K562 (cell line): ENCODE data around the gene ARSI. TPM values are rescaled to one million over a fixed set of nuclear protein-coding genes. Genes with fewer than 3 reads are reported as not detected.

Source experiments
- ATAC-seq: fragments of 200-7000 bp; cut with Tn5 transposase; 3 replicates; pipeline ENCODE4 v1.9.1; 2020; ENCODE audit warnings: moderate library complexity
- BruUV-seq: library from RNA; stranded (reverse); fragments of 400-500 nt; replicated peaks from 2 replicates; lab custom pipeline; 2021; lab: Mats Ljungman, UMichigan
- CTCF ChIA-PET: fragments of 300-600 bp; formaldehyde crosslinking; extraction: SDS; loops from one replicate; lab custom pipeline; 2021; ENCODE audit warnings: low intra/inter-chr PET ratio; lab: Yijun Ruan, JAX
- POLR2A ChIA-PET: fragments of 300-600, 350-650 bp; sonication (Branson Sonifier 250); formaldehyde crosslinking; extraction: SDS; loops from one replicate; lab custom pipeline; 2021; ENCODE audit warnings: antibody characterized with exemption, inconsistent platforms; lab: Yijun Ruan, JAX
- DNase-seq, 4 experiments: peaks; one replicate each; pipeline versions ENCODE4 v3.0.0 to v3.0.0-alpha.2; 2011 to 2018; ENCODE audit warnings: low spot score in 3 of 4, mixed read lengths in 3 of 4; ENCODE audit errors: extremely low read depth in 1 of 4
- FAIRE-seq: peaks from 2 replicates; lab custom pipeline; 2011; peaks lifted over from hg19 to GRCh38; lab: Jason Lieb, UNC
- H2AFZ ChIP-seq: 2 replicates; pipeline ENCODE4 v1.6.0; 2011; ENCODE audit warnings: low read depth, low read length, control low read depth, inconsistent platforms
- H3K27ac ChIP-seq: fragments of 200-600 bp; 3 replicates; pipeline ENCODE4 v1.8.0; 2011; ENCODE audit warnings: low read depth, mild to moderate bottlenecking, control low read depth, inconsistent platforms, low read length, moderate library complexity, mixed read lengths; ENCODE audit errors: extremely low read depth
- H3K27me3 ChIP-seq, 2 experiments: fragments of 300-600 bp in 1 of 2; 2 replicates in 1 of 2; 3 replicates in 1 of 2; pipeline versions ENCODE4 v1.6.0 to v1.8.0; 2011; ENCODE audit warnings: inconsistent platforms in 2 of 2, low read length in 2 of 2, mild to moderate bottlenecking in 1 of 2, mixed read lengths in 1 of 2, moderate library complexity in 1 of 2; ENCODE audit not compliant: control insufficient read depth in 2 of 2, insufficient read depth in 2 of 2
- H3K36me3 ChIP-seq: fragments of 300-600 bp; 3 replicates; pipeline ENCODE4 v1.8.0; 2011; ENCODE audit warnings: mild to moderate bottlenecking, low read length, inconsistent platforms; ENCODE audit not compliant: control insufficient read depth, insufficient read depth
- H3K4me1 ChIP-seq, 2 experiments: fragments of 200-600 bp in 1 of 2; replicated peaks in 1 of 2; 2 replicates in 1 of 2; 3 replicates in 1 of 2; pipeline versions ENCODE4 v1.5.1 to v1.8.0; 2011; ENCODE audit warnings: inconsistent platforms in 2 of 2, low read length in 2 of 2, mild to moderate bottlenecking in 1 of 2, mixed read lengths in 1 of 2, moderate library complexity in 1 of 2; ENCODE audit not compliant: control insufficient read depth in 2 of 2, insufficient read depth in 2 of 2
- H3K4me2 ChIP-seq: 2 replicates; pipeline ENCODE4 v1.6.1; 2011; ENCODE audit warnings: low read length, control low read depth, inconsistent platforms, mixed read lengths; ENCODE audit not compliant: insufficient read depth
- H3K4me3 ChIP-seq: fragments of 200-600 bp; sonication (generic), shearing (Covaris generic); 2 replicates; pipeline ENCODE4 v1.5.1; 2016; ENCODE audit warnings: control low read depth, inconsistent platforms
- H3K79me2 ChIP-seq: fragments of 200-600 bp; 3 replicates; pipeline ENCODE4 v1.8.0; 2011; ENCODE audit warnings: low read length, inconsistent platforms; ENCODE audit not compliant: control insufficient read depth, insufficient read depth
- H3K9ac ChIP-seq, 2 experiments: 2 replicates each; pipeline versions ENCODE4 v1.6.0 to v1.6.1; 2011; ENCODE audit warnings: low read depth in 2 of 2, low read length in 2 of 2, control low read depth in 1 of 2, inconsistent platforms in 1 of 2, mild to moderate bottlenecking in 1 of 2, mixed read lengths in 1 of 2; ENCODE audit not compliant: insufficient read depth in 1 of 2
- H3K9me1 ChIP-seq: one replicate; pipeline ENCODE4 v1.6.0; 2011; ENCODE audit warnings: inconsistent platforms, mild to moderate bottlenecking, low read length, moderate library complexity; ENCODE audit not compliant: control insufficient read depth, insufficient read depth
- H3K9me3 ChIP-seq: replicated peaks from 2 replicates; pipeline ENCODE4 v1.5.1; 2011; ENCODE audit warnings: low read depth, low read length, inconsistent platforms; ENCODE audit not compliant: control insufficient read depth, insufficient read depth
- H4K20me1 ChIP-seq: replicated peaks from 2 replicates; pipeline ENCODE4 v1.6.1; 2011; ENCODE audit warnings: low read length, inconsistent platforms, mixed read lengths; ENCODE audit not compliant: control insufficient read depth, insufficient read depth
- BCOR ChIP-seq: fragments of 450-650 bp; IDR thresholded peaks from 2 replicates; pipeline ENCODE4 v1.6.1; 2016
- LCOR ChIP-seq: sonication (generic); formaldehyde crosslinking; IDR thresholded peaks from 2 replicates; pipeline ENCODE4 v1.8.0; 2022; ENCODE audit warnings: mild to moderate bottlenecking, missing genetic modification reagents
- MAFG ChIP-seq: fragments of 450-650 bp; conservative IDR thresholded peaks from 2 replicates; pipeline ENCODE4 v1.6.1; 2016; ENCODE audit warnings: missing genetic modification characterization, missing compliant biosample characterization
- MTA1 ChIP-seq: fragments of 450-650 bp; IDR thresholded peaks from 2 replicates; pipeline ENCODE4 v1.6.1; 2017; ENCODE audit warnings: borderline replicate concordance
- RBM25 ChIP-seq: fragments of 200-400 bp; formaldehyde crosslinking; IDR thresholded peaks from 2 replicates; pipeline ENCODE4 v1.6.1; 2018; ENCODE audit warnings: low read length, low read depth, moderate library complexity; ENCODE audit not compliant: severe bottlenecking
- SMARCA5 ChIP-seq: fragments of 450-650 bp; IDR thresholded peaks from 2 replicates; pipeline ENCODE4 v1.6.1; 2016
- ZFP36 ChIP-seq: fragments of 150-350 bp; IDR thresholded peaks from 2 replicates; pipeline ENCODE4 v1.6.1; 2018; ENCODE audit warnings: low read length, low read depth; ENCODE audit not compliant: partially characterized antibody
- ZNF24 ChIP-seq: fragments of 450-650 bp; IDR thresholded peaks from 2 replicates; pipeline ENCODE4 v1.6.1; 2016
- ZNF3 ChIP-seq: fragments of 250-450 bp; sonication (Bioruptor Pico); IDR thresholded peaks from 2 replicates; pipeline ENCODE4 v1.5.0; 2021; ENCODE audit warnings: mild to moderate bottlenecking, moderate library complexity
- WGBS: fragments of 100-300 bp; shearing (Covaris generic); methylation state at CpG from one replicate; pipeline ENCODE4 v1.1.6; 2016; ENCODE audit warnings: low coverage, mixed read lengths; ENCODE audit not compliant: insufficient coverage; ENCODE audit errors: missing lambda C conversion rate; 5-methylcytosine and 5-hydroxymethylcytosine counted together
- in situ Hi-C: fragments of 300-500 bp; cut with MboI; formaldehyde crosslinking; loops from 4 replicates; pipeline ENCODE4 v1.15.0; 2018; ENCODE audit warnings: inconsistent platforms, mixed read lengths
- intact Hi-C: fragments of 100-400 bp; cut with micrococcal nuclease; formaldehyde crosslinking; loops from 2 replicates; pipeline ENCODE4 v1.14.2; 2022
- polyA plus RNA-seq, 8 experiments: library from polyadenylated mRNA; depleted of rRNA in 4 of 8; stranded (reverse) in 5 of 8; unstranded in 3 of 8; fragments of >200 nt; fragmentation: Nextera tagmentation in 2 of 8; fragmentation: Illumina TruSeq in 1 of 8; extraction: Ambion mirVana in 2 of 8; extraction: Trizol in 1 of 8; gene quantifications; 2 replicates each; pipeline versions ENCODE4 v1.2.1 to v1.2.3, GENCODE V29; 2011 to 2014; ENCODE audit warnings: inconsistent platforms in 1 of 8, missing spikeins in 1 of 8
- total RNA-seq, 7 experiments: library from RNA; depleted of rRNA in 6 of 7; stranded (reverse); fragments of >200 nt in 6 of 7; fragmentation: Illumina TruSeq in 2 of 7; extraction: Trizol in 2 of 7; gene quantifications; 2 replicates each; pipeline versions ENCODE4 v1.2.1 to v1.2.3, GENCODE V29; 2011 to 2021; ENCODE audit warnings: low replicate concordance in 1 of 7

Gene ARSI
- total and polyA plus RNA-seq, 9 of the 15 experiments (the other 6 are each of a cell fraction or from before 2014, with no cell fraction given) = 0.04 to 0.07 TPM; not detected in 7

DNA sequence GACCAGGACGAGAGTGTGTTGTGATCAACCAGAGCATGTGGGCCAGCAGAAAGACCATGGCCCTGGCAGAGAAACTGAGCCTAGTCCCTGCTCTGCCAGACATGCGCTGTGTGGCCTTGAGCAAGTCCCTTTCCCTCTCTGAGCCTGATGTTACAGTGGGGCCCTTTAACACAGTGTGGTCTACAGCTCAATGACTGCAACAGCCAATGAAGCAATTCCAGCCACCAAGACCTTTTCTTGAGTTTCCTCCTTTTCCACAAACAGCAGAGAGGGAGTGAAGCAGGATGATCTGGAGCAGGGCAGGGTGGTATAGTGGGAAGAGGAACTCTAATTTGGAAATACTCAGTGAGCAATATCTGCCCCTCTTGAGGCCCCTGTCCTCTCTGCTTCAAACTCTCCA is 25.8 kb upstream of the ARSI start:
- in situ Hi-C loops = no loop called here
- TF ChIP-seq BCOR (peak; percentile 72), RBM25 (peak; percentile 63), ZNF3 (CRISPR knock-in tag) (no peak), ZFP36 (peak; percentile 77), LCOR (CRISPR knock-in tag) (no peak), SMARCA5 (peak; percentile 56; the same call in 1 of the 2 replicates)
- no peak overlapping the region for H3K4me3 ChIP-seq
- H3K27me3 ChIP-seq = peaks cover 2 to 25% of the 10 kb centered on the region in 2 experiments; a peak in 2 of 5 replicates
- H3K4me1 ChIP-seq = peaks cover 0 to 9% of the 10 kb centered on the region in 2 experiments; a peak in 3 of 5 replicates
- no TSS peak for BruUV-seq
- H3K36me3 ChIP-seq = no peaks in the 10 kb centered on the region
- no peaks in the 10 kb centered on the region for H3K9me3 ChIP-seq
- no peaks in the 10 kb centered on the region for H3K79me2 ChIP-seq
- intact Hi-C loops = no loop called here
- H3K4me2 ChIP-seq = no peak overlapping the region
- FAIRE-seq (no peak), ATAC-seq (no peak), DNase-seq (no peak)
- no peaks in the 10 kb centered on the region for H3K9me1 ChIP-seq
- no peak overlapping the region for H2AFZ ChIP-seq
- no peaks in the 10 kb centered on the region; the same call in 1 of the 2 replicates for H4K20me1 ChIP-seq
- CTCF ChIA-PET = no interaction called here
- POLR2A ChIA-PET = interaction anchor here (1.0 kb wide), 1 partner anchor 18 kb away, joined by 3 read pairs; no protein-coding TSS in a partner anchor
- H3K9ac ChIP-seq = no peak overlapping the region
- WGBS = 23% methylated on average over 2 of the region's 2 CpGs
- no peak overlapping the region for H3K27ac ChIP-seq

- no peak overlapping the region for H3K4me2 ChIP-seq
- no peak overlapping the region for H2AFZ ChIP-seq
- no peaks in the 10 kb centered on the region for H3K79me2 ChIP-seq
- H3K9ac ChIP-seq = no peak overlapping the region
- FAIRE-seq (no peak), ATAC-seq (no peak), DNase-seq (no peak)
- in situ Hi-C loops = no loop called here
- H3K4me3 ChIP-seq = no peak overlapping the region
- WGBS = 0% methylated on average over 2 of the region's 3 CpGs
- no peaks in the 10 kb centered on the region for H3K9me3 ChIP-seq
- no peak overlapping the region for H3K27ac ChIP-seq
- no peaks in the 10 kb centered on the region for H3K36me3 ChIP-seq
- intact Hi-C loops = no loop called here
- CTCF ChIA-PET = no interaction called here
- peaks cover 2 to 23% of the 10 kb centered on the region in 2 experiments; a peak in 2 of 5 replicates for H3K27me3 ChIP-seq
- H3K4me1 ChIP-seq = peaks cover 0 to 9% of the 10 kb centered on the region in 2 experiments; a peak in 3 of 5 replicates
- BruUV-seq = no TSS peak
- H4K20me1 ChIP-seq = no peaks in the 10 kb centered on the region; the same call in 1 of the 2 replicates
- no peaks in the 10 kb centered on the region for H3K9me1 ChIP-seq
- TF ChIP-seq MAFG (tag) (no peak), MTA1 (no peak), ZNF24 (no peak)
- POLR2A ChIA-PET = interaction anchor here (0.6 kb wide), 1 partner anchor 16 kb away, joined by 3 read pairs; no protein-coding TSS in a partner anchor
Measured at GRCh38 chr5:150327139-150327538, 24.4 kb upstream of the ARSI start.
